Prostate gland (tissue), 2 donors: Measurements from ENCODE around the gene NTNG1. TPM values are rescaled to one million over a fixed set of nuclear protein-coding genes. Genes with fewer than 3 reads are reported as not detected.
A peak's percentile ranks its signal among the peaks of the same experiment; 100 is the strongest.

Source experiments
- DNase-seq: peaks from one replicate; pipeline ENCODE4 v3.0.0-alpha.2; 2019; ENCODE audit warnings: low spot score
- H3K27ac ChIP-seq, 2 donors: fragments of 200-600 bp; sonication (generic); 2 replicates each; pipeline ENCODE4 v1.5.1; 2017 to 2019
- H3K27me3 ChIP-seq: fragments of 200-600 bp; sonication (generic); replicated peaks from 2 replicates; pipeline ENCODE4 v1.5.1; 2019; ENCODE audit not compliant: insufficient read depth
- H3K36me3 ChIP-seq, 2 donors: fragments of 200-600 bp; sonication (generic); 1 replicate in 1 of 2; 2 replicates in 1 of 2; pipeline versions ENCODE4 v1.5.1 to v1.8.1; 2017 to 2019
- H3K4me1 ChIP-seq: fragments of 200-600 bp; sonication (generic); replicated peaks from 2 replicates; pipeline ENCODE4 v1.5.1; 2019
- H3K4me3 ChIP-seq, 2 donors: fragments of 200-600 bp; sonication (generic); 2 replicates each; pipeline ENCODE4 v1.5.1; 2017 to 2019
- H3K9me3 ChIP-seq: fragments of 200-600 bp; sonication (generic); 2 replicates; pipeline ENCODE4 v1.5.1; 2017
- CTCF ChIP-seq, 4 experiments: fragments of 200-600 bp in 2 of 4; fragments of 450-650 bp in 2 of 4; sonication (generic) in 2 of 4; IDR thresholded peaks; 1 replicate in 3 of 4; 2 replicates in 1 of 4; pipeline ENCODE4 v1.5.1; 2016 to 2019; ENCODE audit warnings: antibody characterized with exemption in 4 of 4, mild to moderate bottlenecking in 2 of 4, moderate library complexity in 2 of 4
- POLR2A ChIP-seq: fragments of 450-650 bp; IDR thresholded peaks from one replicate; pipeline ENCODE4 v1.6.1; 2016; ENCODE audit warnings: antibody characterized with exemption, mild to moderate bottlenecking
- POLR2AphosphoS5 ChIP-seq: sonication (generic); formaldehyde crosslinking; IDR thresholded peaks from one replicate; pipeline ENCODE4 v1.6.1; 2017; ENCODE audit warnings: antibody characterized with exemption
- WGBS: methylation state at CpG from one replicate; pipeline ENCODE4 v1.1.5; 2018; 5-methylcytosine and 5-hydroxymethylcytosine counted together
- intact Hi-C: fragments of 100-400 bp; cut with DNase I; formaldehyde crosslinking; loops from one replicate; pipeline ENCODE4 v1.14.2; 2022
- total RNA-seq, 2 donors: library from RNA; depleted of rRNA; stranded (reverse); fragments of >200 nt; gene quantifications; one replicate each; pipeline ENCODE4 v1.1.0, GENCODE V29; 2016

The NTNG1 gene
- total RNA-seq, 2 donors from 2014 or later, result 2.6 to 5.1 TPM

- no peak for DNase-seq
- H3K9me3 ChIP-seq, result no peaks in the 10 kb centered on the region
- H3K4me3 ChIP-seq, result no peak overlapping the region
- no peaks in the 10 kb centered on the region for H3K27me3 ChIP-seq
- H3K4me1 ChIP-seq, result no peaks in the 10 kb centered on the region
- TF ChIP-seq POLR2A (no peak), POLR2AphosphoS5 (no peak), CTCF (IDR thresholded peaks at IDR 0.05) (no peak)
- 4% methylated on average over 3 of the region's 3 CpGs for WGBS
- H3K36me3 ChIP-seq, result no peaks in the 10 kb centered on the region
- intact Hi-C loops, result no loop called here
- no peak overlapping the region for H3K27ac ChIP-seq
Observed at GRCh38 chr1:107135463-107135862, 5.4 kb upstream of the NTNG1 start.

GRCh38 chr1:107138166-107138565 is 2.7 kb upstream of the NTNG1 start:
- Histone ChIP-seq H3K4me1 (no peaks in the 10 kb centered on the region), H3K27ac (no peak overlapping the region), H3K27me3 (no peaks in the 10 kb centered on the region), H3K36me3 (no peaks in the 10 kb centered on the region), H3K9me3 (no peaks in the 10 kb centered on the region), H3K4me3 (no peak overlapping the region)
- intact Hi-C loops, result no loop called here
- TF ChIP-seq CTCF (IDR thresholded peaks at IDR 0.05) (no peak), POLR2A (no peak), POLR2AphosphoS5 (no peak)
- no peak for DNase-seq

- no peak for DNase-seq
- Histone ChIP-seq H3K9me3 (no peaks in the 10 kb centered on the region), H3K4me1 (no peaks in the 10 kb centered on the region), H3K27me3 (no peaks in the 10 kb centered on the region), H3K4me3 (no peak overlapping the region), H3K36me3 (no peaks in the 10 kb centered on the region), H3K27ac (no peak overlapping the region)
- 93% methylated on average over 3 of the region's 3 CpGs for WGBS
- TF ChIP-seq POLR2AphosphoS5 (no peak), POLR2A (no peak), CTCF (IDR thresholded peaks at IDR 0.05) (no peak)
- intact Hi-C loops, result no loop called here
Observed at GRCh38 chr1:107138767-107139445, 1.9 kb upstream of the NTNG1 start.

- H3K4me3 ChIP-seq, result peak overlapping the region; percentile 44 to 47
- DNase-seq, result peak; percentile 33
- WGBS, result under 1% methylated on average over 50 of the region's 53 CpGs
Observed at GRCh38 chr1:107139833-107140702, 771 bp upstream of the NTNG1 start.

More at GRCh38 chr1:107139833-107140702, 771 bp upstream of the NTNG1 start:
- Histone ChIP-seq H3K9me3 (no peaks in the 10 kb centered on the region), H3K27me3 (no peaks in the 10 kb centered on the region), H3K36me3 (no peaks in the 10 kb centered on the region), H3K4me1 (no peaks in the 10 kb centered on the region), H3K27ac (no peak overlapping the region)
- intact Hi-C loops, result loop anchor here (5.0 kb wide), 1 partner anchor 83 kb away; the partner anchor contains the start of gene PRMT6
- no peak for TF ChIP-seq POLR2A
- TF ChIP-seq CTCF (IDR thresholded peaks at IDR 0.05), result no peak
- TF ChIP-seq POLR2AphosphoS5, result peak; percentile 4
